H9 (cell line): ENCODE data around the gene MPPE1. TPM values are rescaled to one million over a fixed set of nuclear protein-coding genes. Genes with fewer than 3 reads are reported as not detected.

Experiments
- DNase-seq: peaks from one replicate; pipeline ENCODE4 v3.0.0-alpha.2; 2017
- H2AFZ ChIP-seq: one replicate; pipeline ENCODE4 v1.6.1; 2013; ENCODE audit warnings: mild to moderate bottlenecking, low read length, control low read depth, moderate library complexity
- H2AK5ac ChIP-seq: 2 replicates; pipeline ENCODE4 v1.6.1; 2013; ENCODE audit warnings: low read length, control low read depth, mixed read lengths; ENCODE audit not compliant: insufficient read length
- H2BK120ac ChIP-seq: one replicate; pipeline ENCODE4 v1.6.1; 2013; ENCODE audit warnings: low read depth, mild to moderate bottlenecking, low read length, control low read depth, inconsistent platforms; ENCODE audit not compliant: poor library complexity, severe bottlenecking
- H2BK12ac ChIP-seq: 2 replicates; pipeline ENCODE4 v1.6.1; 2013; ENCODE audit warnings: low read length, control low read depth, mixed read lengths, low read depth; ENCODE audit not compliant: insufficient read length
- H2BK15ac ChIP-seq: 2 replicates; pipeline ENCODE4 v1.6.1; 2013; ENCODE audit warnings: low read depth, low read length, control low read depth
- H2BK20ac ChIP-seq: one replicate; pipeline ENCODE4 v1.6.1; 2013; ENCODE audit warnings: low read depth, mild to moderate bottlenecking, low read length, control low read depth, inconsistent platforms; ENCODE audit not compliant: poor library complexity, severe bottlenecking
- H2BK5ac ChIP-seq: 2 replicates; pipeline ENCODE4 v1.6.1; 2013; ENCODE audit warnings: low read length, control low read depth, mixed read lengths; ENCODE audit not compliant: insufficient read length
- H3K14ac ChIP-seq: 2 replicates; pipeline ENCODE4 v1.6.1; 2013; ENCODE audit warnings: low read length, control low read depth; ENCODE audit not compliant: insufficient read depth
- H3K18ac ChIP-seq: 2 replicates; pipeline ENCODE4 v1.6.1; 2013; ENCODE audit warnings: low read depth, mild to moderate bottlenecking, mixed read lengths, low read length, control low read depth; ENCODE audit not compliant: insufficient read length
- H3K23ac ChIP-seq: 2 replicates; pipeline ENCODE4 v1.6.1; 2013; ENCODE audit warnings: low read length, control low read depth, mixed read lengths, low read depth; ENCODE audit not compliant: insufficient read length
- H3K23me2 ChIP-seq: 2 replicates; pipeline ENCODE4 v1.6.1; 2013; ENCODE audit warnings: low read depth, mild to moderate bottlenecking, mixed read lengths, low read length, control low read depth; ENCODE audit not compliant: insufficient read length, poor library complexity, severe bottlenecking
- H3K27ac ChIP-seq: 2 replicates; pipeline ENCODE4 v1.5.1; 2013; ENCODE audit warnings: low read length, control low read depth, mixed read lengths, low read depth; ENCODE audit not compliant: insufficient read length
- H3K27me3 ChIP-seq: 2 replicates; pipeline ENCODE4 v1.6.1; 2013; ENCODE audit warnings: low read length, control low read depth, inconsistent platforms; ENCODE audit not compliant: insufficient read depth
- H3K4ac ChIP-seq: 2 replicates; pipeline ENCODE4 v1.6.1; 2013; ENCODE audit warnings: low read depth, mild to moderate bottlenecking, control low read depth, inconsistent platforms, low read length, moderate library complexity
- H3K4me1 ChIP-seq: 2 replicates; pipeline ENCODE4 v1.6.1; 2013; ENCODE audit warnings: low read length, control low read depth, inconsistent platforms; ENCODE audit not compliant: insufficient read depth
- H3K4me2 ChIP-seq: 2 replicates; pipeline ENCODE4 v1.6.1; 2013; ENCODE audit warnings: low read length, control low read depth, mixed read lengths; ENCODE audit not compliant: insufficient read length, insufficient read depth
- H3K56ac ChIP-seq: 2 replicates; pipeline ENCODE4 v1.6.1; 2013; ENCODE audit warnings: low read depth, mild to moderate bottlenecking, mixed read lengths, low read length, control low read depth; ENCODE audit not compliant: insufficient read length
- H3K79me1 ChIP-seq: 2 replicates; pipeline ENCODE4 v1.6.1; 2013; ENCODE audit warnings: low read depth, mild to moderate bottlenecking, moderate library complexity, low read length, control low read depth, inconsistent platforms; ENCODE audit not compliant: insufficient read depth, poor library complexity, severe bottlenecking
- H3K79me2 ChIP-seq: 2 replicates; pipeline ENCODE4 v1.6.1; 2013; ENCODE audit warnings: low read length, control low read depth, inconsistent platforms; ENCODE audit not compliant: insufficient read depth
- H3K9ac ChIP-seq: 2 replicates; pipeline ENCODE4 v1.6.1; 2013; ENCODE audit warnings: low read length, control low read depth, mixed read lengths; ENCODE audit not compliant: insufficient read length; ENCODE audit errors: extremely low read depth
- H3K9me3 ChIP-seq: one replicate; pipeline ENCODE4 v1.6.1; 2013; ENCODE audit warnings: low read depth, low read length, inconsistent platforms; ENCODE audit not compliant: control insufficient read depth
- H3T11ph ChIP-seq: one replicate; pipeline ENCODE4 v1.6.1; 2013; ENCODE audit warnings: mild to moderate bottlenecking, low read length, control low read depth, inconsistent platforms
- H4K20me1 ChIP-seq: one replicate; pipeline ENCODE4 v1.6.1; 2013; ENCODE audit not compliant: control insufficient read depth, insufficient read length, insufficient read depth
- H4K5ac ChIP-seq: 2 replicates; pipeline ENCODE4 v1.6.1; 2013; ENCODE audit warnings: low read depth, mild to moderate bottlenecking, mixed read lengths, low read length, control low read depth; ENCODE audit not compliant: insufficient read length
- H4K8ac ChIP-seq: replicated peaks from 2 replicates; pipeline ENCODE4 v1.6.1; 2013; ENCODE audit warnings: low read length, control low read depth, mixed read lengths, low read depth; ENCODE audit not compliant: insufficient read length
- H4K91ac ChIP-seq: 2 replicates; pipeline ENCODE4 v1.6.1; 2013; ENCODE audit warnings: low read depth, mild to moderate bottlenecking, moderate library complexity, mixed read lengths, low read length, control low read depth; ENCODE audit not compliant: insufficient read length
- H3K27ac Mint-ChIP-seq, 3 experiments: 2 replicates in 2 of 3; 3 replicates in 1 of 3; pipeline ENCODE4 v1.8.0; 2020 to 2021; ENCODE audit warnings: mixed read lengths in 3 of 3, mild to moderate bottlenecking in 1 of 3, moderate library complexity in 1 of 3
- H3K27me3 Mint-ChIP-seq: 2 replicates; pipeline ENCODE4 v1.8.0; 2021; ENCODE audit warnings: low read depth, mild to moderate bottlenecking, moderate library complexity, mixed read lengths
- H3K36me3 Mint-ChIP-seq, 3 experiments: 2 replicates in 2 of 3; 3 replicates in 1 of 3; pipeline ENCODE4 v1.8.0; 2020 to 2021; ENCODE audit warnings: low read depth in 3 of 3, mixed read lengths in 3 of 3; ENCODE audit not compliant: insufficient read depth in 1 of 3
- H3K4me1 Mint-ChIP-seq, 2 experiments: 2 replicates each; pipeline ENCODE4 v1.8.0; 2020; ENCODE audit warnings: mixed read lengths in 2 of 2
- H3K4me3 Mint-ChIP-seq, 2 experiments: 2 replicates in 1 of 2; 3 replicates in 1 of 2; pipeline ENCODE4 v1.8.0; 2020 to 2021; ENCODE audit warnings: mild to moderate bottlenecking in 2 of 2, mixed read lengths in 2 of 2, moderate library complexity in 1 of 2
- H3K9me3 Mint-ChIP-seq, 2 experiments: 2 replicates in 1 of 2; 3 replicates in 1 of 2; pipeline ENCODE4 v1.8.0; 2020; ENCODE audit warnings: mild to moderate bottlenecking in 2 of 2, mixed read lengths in 2 of 2, moderate library complexity in 1 of 2
- WGBS: extraction: QIAGEN DNeasy Blood & Tissue Kit; methylation state at CpG from one replicate; pipeline ENCODE4 v1.1.7; 2013; ENCODE audit warnings: missing lambda C conversion rate, low lambda C conversion rate, mixed read lengths; ENCODE audit not compliant: insufficient read length; ENCODE audit errors: extremely low coverage; 5-methylcytosine and 5-hydroxymethylcytosine counted together
- total RNA-seq: library from RNA; stranded (reverse); gene quantifications from 2 replicates; pipeline ENCODE4 v1.2.1, GENCODE V29; 2021
- TF ChIP-seq, protein P1 (sequence below): fragments of 200-600 bp; sonication (generic); conservative IDR thresholded peaks from 3 replicates; pipeline ENCODE4 v1.8.0; 2021; ENCODE audit warnings: antibody characterized with exemption, mild to moderate bottlenecking

Gene MPPE1
- total RNA-seq, 1 experiment from 2014 or later = 13.2 TPM

DNA sequence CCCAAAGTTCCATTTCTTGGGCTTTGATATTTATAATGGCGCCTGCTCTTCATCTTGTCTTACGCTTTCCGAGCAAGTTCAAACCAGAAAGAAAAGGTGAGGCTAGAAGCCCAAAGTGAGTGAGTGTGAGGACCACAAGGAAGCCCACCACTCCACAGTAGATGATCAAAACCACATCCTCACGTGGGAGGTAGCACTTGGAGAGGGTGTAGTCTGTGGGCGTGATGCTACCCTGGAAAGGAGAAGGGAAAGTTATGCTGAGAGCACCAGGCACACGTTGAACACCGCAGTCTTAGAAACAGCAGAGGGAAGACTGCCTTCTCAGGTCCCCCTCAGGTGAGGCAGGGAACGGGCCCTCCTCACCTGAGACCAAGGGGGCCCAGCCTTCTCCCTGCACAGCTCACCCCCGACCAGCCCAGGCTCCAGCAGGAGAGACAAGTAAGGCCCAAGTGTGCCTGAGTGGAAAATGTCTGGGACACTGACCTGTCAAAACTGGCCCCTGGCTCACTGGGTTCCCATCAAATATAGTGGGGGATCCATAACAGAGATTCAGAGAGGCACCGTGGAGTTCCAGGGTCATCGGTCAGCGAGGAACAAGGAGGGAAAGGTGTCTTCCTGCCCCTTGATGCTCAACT is 23.6 kb downstream of the MPPE1 start:
- peaks cover 3 to 40% (median 11%) of the 10 kb centered on the region in 3 experiments; a peak in 6 of 7 replicates for H3K36me3 Mint-ChIP-seq
- Histone ChIP-seq H3K27me3 (no peaks in the 10 kb centered on the region), H3K23me2 (no peaks in the 10 kb centered on the region), H3K4me2 (no peak overlapping the region), H4K5ac (no peak overlapping the region), H3K9me3 (no peaks in the 10 kb centered on the region), H2AK5ac (no peak overlapping the region), H2BK120ac (no peak overlapping the region), H3T11ph (no peak overlapping the region), H3K18ac (no peak overlapping the region), H4K8ac (no peak overlapping the region), H3K23ac (no peak overlapping the region), H3K79me1 (no peaks in the 10 kb centered on the region), H2BK12ac (no peak overlapping the region), H4K20me1 (no peaks in the 10 kb centered on the region), H3K14ac (no peak overlapping the region), H3K56ac (no peak overlapping the region), H2AFZ (no peak overlapping the region), H4K91ac (no peak overlapping the region), H3K79me2 (no peaks in the 10 kb centered on the region), H2BK20ac (no peak overlapping the region), H2BK5ac (no peak overlapping the region), H3K9ac (no peak overlapping the region), H2BK15ac (no peak overlapping the region), H3K4ac (no peak overlapping the region), H3K27ac (no peak overlapping the region), H3K4me1 (no peaks in the 10 kb centered on the region; the same call in 1 of the 2 replicates)
- peak overlapping the region in 2 of 3 experiments; percentile 14 to 59; a peak in 1 of 7 replicates for H3K27ac Mint-ChIP-seq
- WGBS = no CpG with 5 or more reads among the region's 12 CpGs
- DNase-seq = no peak
- H3K27me3 Mint-ChIP-seq = no peaks in the 10 kb centered on the region
- H3K4me1 Mint-ChIP-seq = peaks cover 4 to 15% of the 10 kb centered on the region in 2 experiments
- no peaks in the 10 kb centered on the region for H3K9me3 Mint-ChIP-seq
- TF ChIP-seq, protein P1, sequence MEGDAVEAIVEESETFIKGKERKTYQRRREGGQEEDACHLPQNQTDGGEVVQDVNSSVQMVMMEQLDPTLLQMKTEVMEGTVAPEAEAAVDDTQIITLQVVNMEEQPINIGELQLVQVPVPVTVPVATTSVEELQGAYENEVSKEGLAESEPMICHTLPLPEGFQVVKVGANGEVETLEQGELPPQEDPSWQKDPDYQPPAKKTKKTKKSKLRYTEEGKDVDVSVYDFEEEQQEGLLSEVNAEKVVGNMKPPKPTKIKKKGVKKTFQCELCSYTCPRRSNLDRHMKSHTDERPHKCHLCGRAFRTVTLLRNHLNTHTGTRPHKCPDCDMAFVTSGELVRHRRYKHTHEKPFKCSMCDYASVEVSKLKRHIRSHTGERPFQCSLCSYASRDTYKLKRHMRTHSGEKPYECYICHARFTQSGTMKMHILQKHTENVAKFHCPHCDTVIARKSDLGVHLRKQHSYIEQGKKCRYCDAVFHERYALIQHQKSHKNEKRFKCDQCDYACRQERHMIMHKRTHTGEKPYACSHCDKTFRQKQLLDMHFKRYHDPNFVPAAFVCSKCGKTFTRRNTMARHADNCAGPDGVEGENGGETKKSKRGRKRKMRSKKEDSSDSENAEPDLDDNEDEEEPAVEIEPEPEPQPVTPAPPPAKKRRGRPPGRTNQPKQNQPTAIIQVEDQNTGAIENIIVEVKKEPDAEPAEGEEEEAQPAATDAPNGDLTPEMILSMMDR = no peak
- no peak overlapping the region for H3K4me3 Mint-ChIP-seq
